NCI-H82 treated with DMSO at 0.1 percent for 48 hours (cell line): ENCODE data around the gene CCL21.

Experiments used
- DNase-seq: peaks from one replicate; lab custom pipeline; 2025; ENCODE audit not compliant: unreplicated experiment; lab: John Stamatoyannopoulos, UW

CCL21 gene

GRCh38 chr9:34709196-34709978 is 549 bp downstream of the CCL21 start:
- DNase-seq, result no peak

GRCh38 chr9:34707130-34707529 is 2.8 kb downstream of the CCL21 start:
- DNase-seq, result no peak

GRCh38 chr9:34701769-34702736 is 7.9 kb downstream of the CCL21 start:
- DNase-seq, result no peak

- DNase-seq, result no peak
These were observed 8.7 kb downstream of the CCL21 start for GRCh38 chr9:34701023-34701768.

- no peak for DNase-seq
These were observed 15.1 kb downstream of the CCL21 start for GRCh38 chr9:34694811-34695210.

- DNase-seq, result no peak
These were observed 16.4 kb downstream of the CCL21 start for GRCh38 chr9:34693560-34693959.

GRCh38 chr9:34691936-34692315 is 18.0 kb downstream of the CCL21 start:
- DNase-seq, result no peak

GRCh38 chr9:34690983-34691935 is 18.7 kb downstream of the CCL21 start, which contains the start of gene CCL19:
Gene CCL19, minus strand, starts transcription at chr9:34691276. Its CDS starts 137 bp downstream, at chr9:34691139.
- no peak for DNase-seq

- no peak for DNase-seq
These were observed 20.4 kb downstream of the CCL21 start for GRCh38 chr9:34689512-34689911.

- DNase-seq, result no peak
These were observed 20.8 kb downstream of the CCL21 start for GRCh38 chr9:34689116-34689470.

GRCh38 chr9:34688329-34689115 is 21.4 kb downstream of the CCL21 start:
- DNase-seq, result no peak

GRCh38 chr9:34687276-34688030 is 22.5 kb downstream of the CCL21 start:
- no peak for DNase-seq

- DNase-seq, result no peak
These were observed 23.2 kb downstream of the CCL21 start for GRCh38 chr9:34686732-34687131.

- DNase-seq, result no peak
These were observed 23.7 kb downstream of the CCL21 start for GRCh38 chr9:34686231-34686630.

GRCh38 chr9:34685591-34685990 is 24.3 kb downstream of the CCL21 start:
- no peak for DNase-seq

GRCh38 chr9:34684816-34685215 is 25.1 kb downstream of the CCL21 start:
- DNase-seq, result no peak

GRCh38 chr9:34684145-34684544 is 25.8 kb downstream of the CCL21 start:
- DNase-seq, result no peak

- no peak for DNase-seq
These were observed 34.1 kb downstream of the CCL21 start for GRCh38 chr9:34675869-34676268.
